ENCODE measurements around the gene TMEM61.
"Not testable (repeated sequence)": the region's sequence is repeated elsewhere in the genome, so short reads cannot be mapped to it uniquely, and the experiment has no call there.

The TMEM61 gene

GRCh38 chr1:54962612-54963395 lies 17.6 kb upstream of the TMEM61 start:
- DNase-seq = no peak

GRCh38 chr1:54963829-54964228 lies 16.6 kb upstream of the TMEM61 start:
- not testable (repeated sequence) for DNase-seq

- peak; percentile 89 to 93 for DNase-seq
These were observed 14.6 kb upstream of the TMEM61 start for GRCh38 chr1:54965624-54966340.

- DNase-seq = no peak
These were observed 13.1 kb upstream of the TMEM61 start for GRCh38 chr1:54967372-54967771.

- DNase-seq = no peak
These were observed 11.9 kb upstream of the TMEM61 start for GRCh38 chr1:54968551-54968950.

- DNase-seq = no peak
These were observed 10.5 kb upstream of the TMEM61 start for GRCh38 chr1:54969879-54970278.

- DNase-seq = no peak
These were observed 9.5 kb upstream of the TMEM61 start for GRCh38 chr1:54970901-54971300.

GRCh38 chr1:54971317-54971791 lies 9.1 kb upstream of the TMEM61 start:
- peak; percentile 25 to 46 for DNase-seq

GRCh38 chr1:54972436-54972835 lies 8.0 kb upstream of the TMEM61 start:
- DNase-seq = no peak

DNA sequence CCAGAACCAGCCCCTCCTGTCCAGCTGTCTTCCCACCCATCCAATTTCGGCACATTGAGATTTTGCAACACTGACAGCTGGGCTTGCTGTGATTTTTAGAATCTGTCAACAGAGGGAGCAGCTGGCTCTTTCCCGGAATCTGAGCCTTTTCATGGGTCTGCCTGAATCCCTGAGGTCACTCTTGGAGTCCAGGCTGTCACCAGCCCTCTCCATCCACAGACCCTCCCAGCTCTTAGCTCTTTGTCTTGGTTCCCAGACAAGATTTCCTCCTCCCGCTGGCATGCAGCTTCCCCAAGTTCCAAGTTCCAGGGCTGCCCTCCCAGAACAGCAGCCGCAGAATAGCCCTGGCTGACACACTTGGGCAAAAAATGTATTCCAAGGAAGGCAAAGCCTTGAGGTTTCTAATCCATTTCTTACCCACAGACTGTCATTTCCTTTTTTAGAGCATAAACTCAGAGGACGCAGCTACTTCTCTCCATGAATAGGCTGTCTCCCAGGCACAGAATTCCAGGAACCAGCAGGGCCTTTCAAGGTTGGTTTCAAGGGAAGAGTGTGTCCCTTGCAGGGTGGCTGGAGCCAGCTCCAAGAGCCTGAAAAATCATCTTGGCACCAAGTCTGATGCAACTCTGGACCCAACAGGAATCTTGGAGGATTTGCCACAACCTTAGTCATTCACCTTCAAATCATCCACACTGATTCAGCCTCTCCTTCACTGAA lies 7.1 kb upstream of the TMEM61 start:
- DNase-seq = peak in 1 of 2 donors; percentile 34

- no peak for DNase-seq
These were observed 4.9 kb upstream of the TMEM61 start for GRCh38 chr1:54975356-54976108.

GRCh38 chr1:54976747-54977146 lies 3.7 kb upstream of the TMEM61 start:
- no peak for DNase-seq

DNA sequence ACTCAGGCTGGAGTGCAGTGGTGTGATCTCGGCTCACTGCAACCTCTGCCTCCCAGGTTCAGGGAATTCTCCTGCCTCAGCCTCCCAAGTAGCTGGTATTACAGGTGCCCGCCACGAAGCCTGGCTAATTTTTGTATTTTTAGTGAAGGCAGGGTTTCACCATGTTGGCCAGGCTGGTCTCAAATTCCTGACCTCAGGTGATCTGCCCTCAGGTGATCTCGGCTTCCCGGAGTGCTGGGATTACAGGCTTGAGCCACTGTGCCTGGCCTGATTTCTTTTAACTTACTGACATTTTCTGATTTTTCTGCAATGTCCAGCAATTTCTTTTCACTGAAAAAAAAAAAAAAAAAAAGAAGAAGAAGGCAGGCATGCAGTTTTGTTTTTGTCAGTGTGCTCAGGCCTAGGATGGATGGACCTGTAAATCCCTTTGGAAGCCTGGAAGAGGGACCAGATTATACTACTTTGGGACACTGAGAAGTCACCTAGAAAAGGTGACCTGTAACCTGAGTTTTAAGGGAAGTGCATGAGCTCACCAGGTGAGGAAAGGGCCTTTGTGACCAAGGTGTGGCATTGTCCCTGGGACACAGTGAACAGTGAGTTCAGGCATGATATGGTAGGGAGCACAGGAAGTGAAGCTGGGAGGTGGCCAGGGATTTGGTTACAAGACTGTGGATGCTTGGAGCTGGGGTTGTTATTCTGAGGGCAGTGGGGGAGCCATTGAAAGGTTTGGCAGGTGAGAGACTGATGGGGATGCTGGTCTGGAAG lies 2.7 kb upstream of the TMEM61 start:
- DNase-seq = no peak

GRCh38 chr1:54978528-54979326 lies 1.7 kb upstream of the TMEM61 start:
- no peak for DNase-seq

- DNase-seq = no peak
These were observed 1.0 kb upstream of the TMEM61 start for GRCh38 chr1:54979327-54979891.

DNA sequence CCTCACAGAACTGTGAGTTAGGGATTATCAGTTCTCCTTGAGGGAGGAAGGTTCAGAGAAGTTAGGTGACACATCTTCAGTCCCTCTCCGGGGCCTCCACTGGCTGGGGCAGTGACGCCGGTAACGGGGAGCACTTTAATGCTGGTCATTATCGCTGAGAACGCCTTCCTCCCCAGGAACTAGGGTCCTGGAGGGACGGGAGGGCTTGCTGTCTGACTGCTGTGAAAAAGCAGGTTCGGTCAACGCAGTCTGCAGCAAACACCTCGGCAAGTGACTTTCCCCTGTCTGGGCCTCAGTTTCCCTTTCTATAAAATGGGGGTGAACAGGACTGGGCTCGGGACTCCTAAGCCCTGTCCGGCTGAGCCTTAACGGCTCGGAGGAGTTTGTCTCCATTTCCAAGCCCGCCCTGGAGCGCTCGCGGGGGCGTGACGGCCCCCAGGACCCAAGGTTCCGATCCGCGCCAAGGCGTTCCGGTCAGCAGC lies 341 bp upstream of the TMEM61 start:
- DNase-seq = no peak

DNA sequence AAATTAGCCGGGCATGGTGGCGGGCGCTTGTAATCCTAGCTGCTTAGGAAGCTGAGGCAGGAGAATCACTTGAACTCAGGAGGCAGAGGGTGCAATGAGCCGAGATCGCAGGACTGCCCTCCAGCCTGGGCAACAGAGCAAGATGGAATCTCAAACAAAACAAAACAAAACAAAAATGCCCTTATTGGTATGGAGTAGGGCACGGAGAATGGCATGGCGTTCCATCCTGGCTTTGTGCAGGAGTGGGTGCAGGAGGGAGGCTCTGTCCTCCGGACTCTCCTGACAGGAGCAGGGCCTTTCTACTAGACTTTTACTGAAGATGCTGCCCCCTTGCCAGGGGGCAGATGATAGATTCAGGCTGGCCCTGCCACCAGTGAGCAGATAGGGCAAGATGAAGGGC lies 1.0 kb downstream of the TMEM61 start:
- DNase-seq = no peak

DNA sequence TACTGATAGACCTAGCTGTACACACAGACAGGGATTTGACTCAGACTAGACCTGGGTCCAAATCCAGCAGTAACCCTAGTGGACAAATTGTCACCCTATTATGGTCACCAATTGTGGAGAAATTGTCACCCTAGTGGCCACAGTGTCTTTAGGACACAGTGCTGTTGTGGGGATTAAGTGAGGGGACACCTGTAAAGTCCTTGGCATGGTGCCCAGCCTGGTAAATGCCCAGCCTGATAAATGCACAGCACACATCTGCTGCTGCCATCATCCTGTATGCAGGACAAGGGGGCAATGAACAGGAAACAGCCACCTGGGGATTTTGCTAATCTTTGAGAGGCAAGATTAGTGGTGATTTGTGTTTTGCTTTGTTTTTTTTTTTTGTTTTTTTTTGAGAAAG lies 2.3 kb downstream of the TMEM61 start:
- no peak for DNase-seq

GRCh38 chr1:54984131-54984842 lies 3.9 kb downstream of the TMEM61 start:
- DNase-seq = no peak

GRCh38 chr1:54985556-54985955 lies 5.1 kb downstream of the TMEM61 start:
- no peak for DNase-seq

All from inflammatory macrophage treated with lipopolysaccharide for 1 hour (primary cell).